ENCODE results near the gene EIF4G3. TPM values are rescaled to one million over a fixed set of nuclear protein-coding genes. Genes with fewer than 3 reads are reported as not detected.
A peak's percentile ranks its signal among the peaks of the same experiment; 100 is the strongest.

The EIF4G3 gene
- total RNA-seq, 2 donors from 2014 or later: 20.8 to 48.8 TPM

- H3K27me3 ChIP-seq: no peaks in the 10 kb centered on the region
- no peak overlapping the region for H3K4me3 ChIP-seq
- no peaks in the 10 kb centered on the region for H3K4me1 ChIP-seq
- H3K9me3 ChIP-seq: no peaks in the 10 kb centered on the region
- TF ChIP-seq, protein P1, sequence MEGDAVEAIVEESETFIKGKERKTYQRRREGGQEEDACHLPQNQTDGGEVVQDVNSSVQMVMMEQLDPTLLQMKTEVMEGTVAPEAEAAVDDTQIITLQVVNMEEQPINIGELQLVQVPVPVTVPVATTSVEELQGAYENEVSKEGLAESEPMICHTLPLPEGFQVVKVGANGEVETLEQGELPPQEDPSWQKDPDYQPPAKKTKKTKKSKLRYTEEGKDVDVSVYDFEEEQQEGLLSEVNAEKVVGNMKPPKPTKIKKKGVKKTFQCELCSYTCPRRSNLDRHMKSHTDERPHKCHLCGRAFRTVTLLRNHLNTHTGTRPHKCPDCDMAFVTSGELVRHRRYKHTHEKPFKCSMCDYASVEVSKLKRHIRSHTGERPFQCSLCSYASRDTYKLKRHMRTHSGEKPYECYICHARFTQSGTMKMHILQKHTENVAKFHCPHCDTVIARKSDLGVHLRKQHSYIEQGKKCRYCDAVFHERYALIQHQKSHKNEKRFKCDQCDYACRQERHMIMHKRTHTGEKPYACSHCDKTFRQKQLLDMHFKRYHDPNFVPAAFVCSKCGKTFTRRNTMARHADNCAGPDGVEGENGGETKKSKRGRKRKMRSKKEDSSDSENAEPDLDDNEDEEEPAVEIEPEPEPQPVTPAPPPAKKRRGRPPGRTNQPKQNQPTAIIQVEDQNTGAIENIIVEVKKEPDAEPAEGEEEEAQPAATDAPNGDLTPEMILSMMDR (IDR thresholded peaks at IDR 0.05): no peak
- no peak for TF ChIP-seq POLR2A (IDR thresholded peaks at IDR 0.05)
- WGBS, 2 donors: 14 to 23% methylated on average over 1 of the region's 1 CpG
- intact Hi-C loops (cut with DNase I): no loop called here
- no peaks in the 10 kb centered on the region for H3K36me3 ChIP-seq (replicated peaks in 1 of 2; ENCODE audit: insufficient read depth in 1 of 2, low read depth in 2 of 2)
- no peak for ATAC-seq
- DNase-seq: no peak
- peak overlapping the region in 1 of 4 donors; percentile 36 for H3K27ac ChIP-seq
Observed at GRCh38 chr1:21090463-21090862, 86.2 kb downstream of the EIF4G3 start.

GRCh38 chr1:21089731-21090130 lies 87.0 kb downstream of the EIF4G3 start:
- intact Hi-C loops (cut with DNase I): no loop called here
- Histone ChIP-seq H3K27ac (no peak overlapping the region), H3K4me1 (no peaks in the 10 kb centered on the region), H3K27me3 (no peaks in the 10 kb centered on the region), H3K4me3 (no peak overlapping the region), H3K9me3 (no peaks in the 10 kb centered on the region), H3K36me3 (replicated peaks in 1 of 2; ENCODE audit: insufficient read depth in 1 of 2, low read depth in 2 of 2) (no peaks in the 10 kb centered on the region)
- no peak for DNase-seq
- no peak for ATAC-seq
- TF ChIP-seq, protein P1 (IDR thresholded peaks at IDR 0.05): no peak

- H3K4me1 ChIP-seq: no peaks in the 10 kb centered on the region
- H3K9me3 ChIP-seq: no peaks in the 10 kb centered on the region
- WGBS, 2 donors: 88 to 100% methylated on average over 2 of the region's 2 CpGs
- H3K36me3 ChIP-seq (replicated peaks in 1 of 2; ENCODE audit: insufficient read depth in 1 of 2, low read depth in 2 of 2): no peaks in the 10 kb centered on the region
- TF ChIP-seq, protein P1 (IDR thresholded peaks at IDR 0.05): no peak
- no peak for TF ChIP-seq POLR2A (IDR thresholded peaks at IDR 0.05)
- no peaks in the 10 kb centered on the region for H3K27me3 ChIP-seq
- no peak overlapping the region for H3K4me3 ChIP-seq
- ATAC-seq (no peak), DNase-seq (no peak)
- intact Hi-C loops (cut with DNase I): no loop called here
- no peak overlapping the region for H3K27ac ChIP-seq
Observed at GRCh38 chr1:21089299-21089698, 87.4 kb downstream of the EIF4G3 start.

DNA sequence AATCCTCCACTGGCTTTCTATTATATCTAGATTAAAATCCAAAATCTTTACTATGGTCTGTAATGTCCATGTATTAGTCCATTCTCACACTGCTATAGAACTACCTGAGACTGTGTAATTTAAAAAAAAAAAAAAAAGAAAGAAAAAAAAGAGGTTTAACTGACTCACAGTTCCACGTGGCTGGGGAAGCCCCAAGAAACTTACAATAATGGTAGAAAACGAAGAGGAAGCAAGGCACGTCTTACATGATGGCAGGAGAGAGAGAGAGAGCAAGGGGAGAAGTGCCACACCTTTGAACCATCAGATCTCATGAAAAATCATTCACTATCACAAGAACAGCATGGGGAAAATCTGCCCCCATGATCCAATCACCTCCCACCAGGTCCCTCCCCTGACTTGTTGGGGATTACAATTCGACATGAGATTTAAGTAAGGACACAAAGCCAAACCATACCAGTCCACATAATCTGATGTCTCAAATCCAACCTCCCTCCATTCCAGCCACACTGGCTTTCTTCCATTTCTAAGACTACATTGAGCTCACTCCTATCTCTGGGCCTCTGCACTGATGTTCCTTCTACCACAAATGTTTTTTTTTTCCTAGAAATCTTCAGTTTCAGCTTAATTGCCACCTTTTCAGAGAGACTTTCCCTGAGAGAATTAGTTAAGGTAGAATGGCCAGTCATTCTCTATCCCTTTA lies 92.4 kb downstream of the EIF4G3 start:
- Histone ChIP-seq H3K4me1 (no peaks in the 10 kb centered on the region), H3K36me3 (replicated peaks in 1 of 2; ENCODE audit: insufficient read depth in 1 of 2, low read depth in 2 of 2) (peaks cover 0 to 2% of the 10 kb centered on the region in 2 donors), H3K27ac (no peak overlapping the region), H3K9me3 (no peaks in the 10 kb centered on the region), H3K27me3 (no peaks in the 10 kb centered on the region), H3K4me3 (no peak overlapping the region)
- TF ChIP-seq, protein P1 (IDR thresholded peaks at IDR 0.05): no peak
- TF ChIP-seq POLR2A (IDR thresholded peaks at IDR 0.05): no peak
- WGBS, 2 donors: 57 to 65% methylated on average over 4 of the region's 4 CpGs
- intact Hi-C loops (cut with DNase I): no loop called here
- ATAC-seq (no peak), DNase-seq (no peak)

GRCh38 chr1:21082073-21082472 lies 94.6 kb downstream of the EIF4G3 start:
- DNase-seq (no peak), ATAC-seq (no peak)
- WGBS, 2 donors: 86 to 89% methylated on average over 6 of the region's 6 CpGs
- Histone ChIP-seq H3K27me3 (no peaks in the 10 kb centered on the region), H3K27ac (no peak overlapping the region), H3K9me3 (no peaks in the 10 kb centered on the region), H3K36me3 (replicated peaks in 1 of 2; ENCODE audit: insufficient read depth in 1 of 2, low read depth in 2 of 2) (peaks cover 0 to 2% of the 10 kb centered on the region in 2 donors), H3K4me3 (no peak overlapping the region), H3K4me1 (no peaks in the 10 kb centered on the region)
- intact Hi-C loops (cut with DNase I): no loop called here
- TF ChIP-seq, protein P1 (IDR thresholded peaks at IDR 0.05): no peak
- TF ChIP-seq POLR2A (IDR thresholded peaks at IDR 0.05): no peak
